ENCODE measurements around the gene CTDSP2.
"Not testable (repeated sequence)": the region's sequence is repeated elsewhere in the genome, so short reads cannot be mapped to it uniquely, and the experiment has no call there.

DNA sequence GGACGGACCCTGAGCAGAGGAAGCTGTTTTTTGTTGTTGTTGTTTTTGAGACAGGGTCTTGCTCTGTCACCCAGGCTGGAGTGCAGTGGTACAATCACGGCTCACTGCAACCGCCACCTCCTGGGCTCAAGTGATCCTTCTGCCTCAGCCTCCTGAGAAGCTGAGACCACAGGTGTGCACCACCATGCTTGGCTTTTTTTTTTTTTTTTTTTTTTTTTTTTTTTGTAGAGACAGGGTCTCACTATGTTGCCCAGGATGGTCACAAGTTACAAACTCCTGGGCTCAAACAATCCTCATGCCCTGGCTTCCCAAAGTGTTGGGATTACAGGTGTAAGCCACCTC is 28.6 kb downstream of the CTDSP2 start:
- not testable (repeated sequence) for TF ChIP-seq CTCF (IDR thresholded peaks at IDR 0.05); ZFX (IDR thresholded peaks at IDR 0.05; ENCODE audit: borderline replicate concordance)

Measured in 22Rv1 (cell line).